Gastrocnemius medialis (tissue), 4 donors: ENCODE measurements around the gene TMEM229B. TPM values are rescaled to one million over a fixed set of nuclear protein-coding genes. Genes with fewer than 3 reads are reported as not detected.
A peak's percentile ranks its signal among the peaks of the same experiment; 100 is the strongest.

Source experiments
- ATAC-seq, 2 donors: fragments of 150-250 bp; one replicate each; pipeline ENCODE4 v1.9.1; 2016
- DNase-seq, 2 donors: peaks; one replicate each; pipeline ENCODE4 v3.0.0-alpha.2; 2019
- H3K27ac ChIP-seq, 4 donors: fragments of 200-600 bp; sonication (generic); 1 replicate in 1 of 4; 2 replicates in 3 of 4; pipeline ENCODE4 v1.5.1; 2016 to 2018; ENCODE audit warnings: mild to moderate bottlenecking in 2 of 4, moderate library complexity in 1 of 4
- H3K27me3 ChIP-seq, 3 donors: fragments of 200-600 bp; sonication (generic) in 2 of 3; 1 replicate in 1 of 3; 2 replicates in 2 of 3; pipeline versions ENCODE4 v1.5.1 to v1.6.0; 2016 to 2019; ENCODE audit warnings: mild to moderate bottlenecking in 1 of 3, moderate library complexity in 1 of 3
- H3K36me3 ChIP-seq, 2 donors: fragments of 200-600 bp; sonication (generic) in 1 of 2; one replicate each; pipeline ENCODE4 v1.5.1; 2017 to 2018
- H3K4me1 ChIP-seq, 2 donors: fragments of 200-600 bp; sonication (generic) in 1 of 2; one replicate each; pipeline ENCODE4 v1.5.1; 2016 to 2017; ENCODE audit warnings: mild to moderate bottlenecking in 2 of 2
- H3K4me3 ChIP-seq, 4 donors: fragments of 200-600 bp; sonication (generic) in 3 of 4; 1 replicate in 1 of 4; 2 replicates in 3 of 4; pipeline ENCODE4 v1.5.1; 2016 to 2019; ENCODE audit warnings: mild to moderate bottlenecking in 2 of 4
- H3K9me3 ChIP-seq, 3 donors: fragments of 200-600 bp; sonication (generic) in 2 of 3; 1 replicate in 1 of 3; 2 replicates in 2 of 3; pipeline ENCODE4 v1.5.1; 2016 to 2019
- POLR2A ChIP-seq, 2 donors: fragments of 450-650 bp; IDR thresholded peaks; one replicate each; pipeline ENCODE4 v1.6.1; 2017; ENCODE audit warnings: antibody characterized with exemption in 2 of 2, mild to moderate bottlenecking in 2 of 2, moderate library complexity in 2 of 2
- in situ Hi-C, 4 donors: fragments of 200-750 bp; cut with MboI; loops; one replicate each; pipeline versions ENCODE4 v1.15.0 to v1.8.0; 2017; ENCODE audit warnings: low sequenced_read_pairs in 4 of 4
- intact Hi-C: fragments of 100-400 bp; cut with DNase I; formaldehyde crosslinking; loops from one replicate; pipeline ENCODE4 v1.15.1; 2023; ENCODE audit warnings: low total_unique reads
- total RNA-seq, 4 donors: library from RNA; depleted of rRNA; stranded (reverse); fragments of >200 nt; gene quantifications; one replicate each; pipeline versions ENCODE4 v1.1.0 to v1.2.3, GENCODE V29; 2016
- TF ChIP-seq, protein P1 (sequence below), 5 experiments: fragments of 450-650 bp in 3 of 5; fragments of 200-600 bp in 2 of 5; sonication (generic) in 2 of 5; IDR thresholded peaks in 4 of 5; conservative IDR thresholded peaks in 1 of 5; 1 replicate in 4 of 5; 2 replicates in 1 of 5; pipeline ENCODE4 v1.5.1; 2016 to 2019; ENCODE audit warnings: antibody characterized with exemption in 5 of 5, mild to moderate bottlenecking in 3 of 5, moderate library complexity in 3 of 5

The TMEM229B gene
- total RNA-seq, 4 donors from 2014 or later = 0.07 to 3.3 (median 0.20) TPM; not detected in 1

DNA sequence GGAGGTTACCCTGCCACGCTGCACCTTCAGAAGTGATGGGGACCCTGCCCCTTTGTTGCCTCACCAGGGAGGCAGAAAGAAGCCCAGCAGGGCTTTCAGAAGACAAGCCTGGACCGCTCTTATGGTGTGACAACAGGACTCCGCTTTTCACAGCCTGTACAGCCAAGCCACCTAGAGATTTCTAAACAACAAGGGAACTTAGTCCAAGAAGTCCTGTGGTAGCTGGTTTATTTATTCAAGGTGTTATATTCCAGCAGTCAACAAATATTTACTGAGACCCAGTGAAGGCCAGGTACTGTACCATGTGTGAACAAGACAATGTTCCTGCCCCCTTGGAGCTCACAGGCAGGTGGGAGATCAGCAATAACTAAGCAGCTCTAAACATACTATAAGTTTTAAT, 4.0 kb upstream of the TMEM229B start:
- TF ChIP-seq POLR2A (IDR thresholded peaks at IDR 0.05) = no peak
- peaks cover 5% of the 10 kb centered on the region in 2 donors for H3K4me1 ChIP-seq
- no peak overlapping the region for H3K27ac ChIP-seq
- no peak for DNase-seq
- H3K36me3 ChIP-seq = no peaks in the 10 kb centered on the region
- in situ Hi-C loops = no loop called here
- peaks cover 0 to 4% (median 0%) of the 10 kb centered on the region in 3 donors for H3K9me3 ChIP-seq
- intact Hi-C loops = no loop called here
- no peaks in the 10 kb centered on the region for H3K27me3 ChIP-seq
- no peak overlapping the region for H3K4me3 ChIP-seq
- ATAC-seq = no peak

DNA sequence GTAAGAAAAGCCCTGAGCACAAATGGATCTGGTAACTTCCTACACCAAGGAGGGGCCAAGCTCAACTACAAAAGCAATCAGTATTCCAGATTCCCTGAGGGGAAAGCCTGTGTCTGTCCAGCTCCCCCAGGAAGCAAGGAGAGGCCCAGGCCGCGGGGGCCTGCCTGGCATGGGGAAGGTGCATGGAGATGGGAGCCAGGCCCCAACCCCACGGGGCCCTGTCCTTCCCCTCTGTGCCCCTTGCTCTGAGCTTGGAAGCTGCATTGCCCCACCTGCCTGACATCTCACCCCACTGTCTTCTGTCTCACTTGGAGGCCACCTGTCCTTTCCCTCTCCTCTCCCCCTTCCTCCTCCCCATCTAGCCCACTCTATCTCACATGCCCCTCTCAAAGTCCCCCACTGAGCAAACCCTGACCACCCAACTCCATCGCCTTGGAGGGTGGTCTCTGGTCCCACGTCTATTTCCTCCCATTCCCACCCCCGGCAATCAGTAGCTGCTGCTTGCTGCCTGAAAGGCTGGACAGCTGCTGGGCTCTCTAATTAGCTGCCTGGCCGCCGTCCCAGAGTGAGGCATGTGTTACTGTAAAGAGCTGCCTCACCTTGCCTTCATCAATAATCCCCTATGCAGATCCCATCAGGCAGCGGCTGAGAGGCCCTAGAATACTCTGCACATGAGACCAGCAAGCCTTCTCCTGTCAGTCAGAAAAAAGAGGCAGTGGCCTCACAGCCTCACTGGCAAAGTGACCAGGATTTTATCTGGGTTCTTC, 3.4 kb upstream of the TMEM229B start:
- Histone ChIP-seq H3K4me1 (peaks cover 11% of the 10 kb centered on the region in 2 donors), H3K36me3 (no peaks in the 10 kb centered on the region), H3K4me3 (no peak overlapping the region), H3K9me3 (peaks cover 0 to 4% (median 0%) of the 10 kb centered on the region in 3 donors), H3K27me3 (no peaks in the 10 kb centered on the region), H3K27ac (no peak overlapping the region)
- intact Hi-C loops = no loop called here
- DNase-seq = no peak
- TF ChIP-seq, protein P1, sequence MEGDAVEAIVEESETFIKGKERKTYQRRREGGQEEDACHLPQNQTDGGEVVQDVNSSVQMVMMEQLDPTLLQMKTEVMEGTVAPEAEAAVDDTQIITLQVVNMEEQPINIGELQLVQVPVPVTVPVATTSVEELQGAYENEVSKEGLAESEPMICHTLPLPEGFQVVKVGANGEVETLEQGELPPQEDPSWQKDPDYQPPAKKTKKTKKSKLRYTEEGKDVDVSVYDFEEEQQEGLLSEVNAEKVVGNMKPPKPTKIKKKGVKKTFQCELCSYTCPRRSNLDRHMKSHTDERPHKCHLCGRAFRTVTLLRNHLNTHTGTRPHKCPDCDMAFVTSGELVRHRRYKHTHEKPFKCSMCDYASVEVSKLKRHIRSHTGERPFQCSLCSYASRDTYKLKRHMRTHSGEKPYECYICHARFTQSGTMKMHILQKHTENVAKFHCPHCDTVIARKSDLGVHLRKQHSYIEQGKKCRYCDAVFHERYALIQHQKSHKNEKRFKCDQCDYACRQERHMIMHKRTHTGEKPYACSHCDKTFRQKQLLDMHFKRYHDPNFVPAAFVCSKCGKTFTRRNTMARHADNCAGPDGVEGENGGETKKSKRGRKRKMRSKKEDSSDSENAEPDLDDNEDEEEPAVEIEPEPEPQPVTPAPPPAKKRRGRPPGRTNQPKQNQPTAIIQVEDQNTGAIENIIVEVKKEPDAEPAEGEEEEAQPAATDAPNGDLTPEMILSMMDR (IDR thresholded peaks at IDR 0.05 in 4 of 5, conservative IDR thresholded peaks at IDR 0.05 in 1 of 5) = no peak
- TF ChIP-seq POLR2A (IDR thresholded peaks at IDR 0.05) = no peak
- in situ Hi-C loops = no loop called here
- ATAC-seq = no peak

DNA sequence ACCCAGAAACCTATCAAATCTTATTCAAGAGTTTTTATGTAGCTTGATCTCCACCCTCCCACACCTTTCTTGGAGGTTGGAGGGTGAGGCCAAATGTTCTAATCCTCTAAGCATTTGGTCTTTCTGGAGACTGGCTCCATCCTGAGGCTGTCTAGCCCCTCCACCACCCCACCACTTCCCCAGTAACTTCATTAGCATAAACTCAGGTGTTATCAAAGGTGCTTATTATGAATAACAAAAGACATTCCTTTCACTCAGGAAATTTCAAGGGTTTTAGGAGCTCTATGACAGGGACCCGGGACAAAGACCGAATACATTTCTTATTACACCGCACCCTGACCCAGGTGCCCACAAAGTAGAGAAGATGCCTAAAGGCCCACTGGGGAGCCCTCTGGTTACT, 2.8 kb upstream of the TMEM229B start:
- TF ChIP-seq, protein P1 (IDR thresholded peaks at IDR 0.05 in 4 of 5, conservative IDR thresholded peaks at IDR 0.05 in 1 of 5) = no peak
- no peak for TF ChIP-seq POLR2A (IDR thresholded peaks at IDR 0.05)
- no peak overlapping the region for H3K27ac ChIP-seq
- no peaks in the 10 kb centered on the region for H3K36me3 ChIP-seq
- H3K9me3 ChIP-seq = peaks cover 0 to 4% (median 0%) of the 10 kb centered on the region in 3 donors
- H3K4me3 ChIP-seq = no peak overlapping the region
- no peak for ATAC-seq
- intact Hi-C loops = no loop called here
- DNase-seq = no peak
- H3K27me3 ChIP-seq = no peaks in the 10 kb centered on the region
- in situ Hi-C loops = no loop called here
- H3K4me1 ChIP-seq = peaks cover 12 to 14% of the 10 kb centered on the region in 2 donors

DNA sequence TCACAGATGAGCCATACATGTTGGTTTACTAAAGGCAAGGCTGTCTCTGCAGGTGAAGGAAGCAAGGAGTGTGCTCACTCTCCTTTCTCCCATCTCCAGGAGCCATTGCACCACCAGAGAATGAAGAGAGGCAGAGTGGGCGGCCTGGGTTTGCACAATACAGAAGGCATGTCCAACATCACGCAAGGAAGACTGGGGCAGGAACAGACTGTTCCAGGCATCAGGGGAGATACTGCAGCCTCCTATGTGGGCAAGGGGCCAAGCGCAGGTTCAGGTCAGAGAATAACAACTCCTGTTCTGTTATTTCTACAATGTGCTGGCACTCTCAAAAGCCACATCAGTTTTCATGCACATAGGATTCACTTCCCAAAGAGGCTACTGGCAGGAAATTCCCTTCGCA, 1.7 kb upstream of the TMEM229B start:
- no peaks in the 10 kb centered on the region for H3K36me3 ChIP-seq
- in situ Hi-C loops (no loop called here), intact Hi-C loops (no loop called here)
- peaks cover 0 to 4% (median 0%) of the 10 kb centered on the region in 3 donors for H3K9me3 ChIP-seq
- ATAC-seq (no peak), DNase-seq (no peak)
- no peaks in the 10 kb centered on the region for H3K27me3 ChIP-seq
- no peak overlapping the region for H3K27ac ChIP-seq
- H3K4me1 ChIP-seq = peaks cover 12 to 14% of the 10 kb centered on the region in 2 donors
- TF ChIP-seq POLR2A (IDR thresholded peaks at IDR 0.05) = no peak
- TF ChIP-seq, protein P1 (IDR thresholded peaks at IDR 0.05 in 4 of 5, conservative IDR thresholded peaks at IDR 0.05 in 1 of 5) = no peak
- no peak overlapping the region for H3K4me3 ChIP-seq

DNA sequence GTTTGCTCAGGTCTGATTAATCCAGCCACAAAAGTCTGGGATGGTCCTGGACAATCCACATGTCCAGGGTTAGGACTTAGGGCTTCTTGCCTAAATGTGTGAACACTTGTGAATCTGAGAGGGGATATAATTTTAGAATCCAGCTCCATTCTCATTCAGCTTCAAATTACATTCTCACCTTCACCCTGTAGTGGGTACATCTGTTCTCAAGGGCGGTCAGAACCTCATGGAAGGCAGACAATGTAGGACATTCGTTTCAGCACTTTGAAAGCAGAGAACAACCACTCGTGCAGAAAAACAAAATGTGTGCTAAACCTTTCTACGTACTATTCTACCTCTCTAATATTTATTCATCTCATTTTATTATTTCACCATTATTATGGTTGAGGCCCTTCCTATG, 1.2 kb downstream of the TMEM229B start:
- Histone ChIP-seq H3K27ac (peak overlapping the region in 1 of 4 donors; percentile 60), H3K4me3 (no peak overlapping the region), H3K36me3 (no peaks in the 10 kb centered on the region), H3K27me3 (no peaks in the 10 kb centered on the region), H3K9me3 (no peaks in the 10 kb centered on the region), H3K4me1 (peaks cover 18 to 19% of the 10 kb centered on the region in 2 donors)
- no peak for DNase-seq
- no peak for TF ChIP-seq POLR2A (IDR thresholded peaks at IDR 0.05)
- TF ChIP-seq, protein P1 (IDR thresholded peaks at IDR 0.05 in 4 of 5, conservative IDR thresholded peaks at IDR 0.05 in 1 of 5) = no peak
- peak; percentile 42 to 75 for ATAC-seq
- intact Hi-C loops = loop anchor here (5.0 kb wide), 2 partner anchors 40 to 60 kb away; no protein-coding TSS in a partner anchor
- in situ Hi-C loops = no loop called here
